Amniotic epithelial cell (primary cell): ENCODE data around the gene ZCCHC2.

ENCODE experiments used
- DNase-seq: peaks from one replicate; pipeline ENCODE4 v3.0.0-alpha.2; 2010; ENCODE audit warnings: low read depth

The ZCCHC2 gene

DNA sequence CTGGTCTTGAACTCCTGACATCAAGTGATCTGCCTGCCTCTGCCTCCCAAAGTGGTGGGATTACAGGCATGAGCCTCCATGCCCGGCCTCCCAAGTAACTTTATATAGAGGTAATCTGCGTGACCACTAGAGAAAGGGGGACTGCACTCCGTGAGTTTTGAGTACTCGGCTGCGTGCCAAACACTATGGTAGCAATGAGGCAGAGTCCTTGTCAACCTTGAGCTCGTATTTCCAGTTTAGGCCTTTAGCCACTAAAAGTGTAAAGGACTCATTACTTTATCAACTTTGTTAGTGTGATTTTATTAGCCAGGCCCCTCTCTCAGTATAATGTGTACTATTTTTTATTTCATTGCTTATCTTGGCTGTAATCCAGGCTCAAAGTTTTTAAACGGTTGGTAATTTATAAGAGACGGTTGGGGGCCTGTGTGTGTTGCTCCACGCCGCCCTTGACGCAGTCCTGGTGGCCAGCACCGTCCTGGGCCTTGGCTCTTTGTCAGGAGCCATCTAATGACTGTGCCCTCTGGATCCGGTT, 56.2 kb downstream of the ZCCHC2 start:
- no peak for DNase-seq

DNA sequence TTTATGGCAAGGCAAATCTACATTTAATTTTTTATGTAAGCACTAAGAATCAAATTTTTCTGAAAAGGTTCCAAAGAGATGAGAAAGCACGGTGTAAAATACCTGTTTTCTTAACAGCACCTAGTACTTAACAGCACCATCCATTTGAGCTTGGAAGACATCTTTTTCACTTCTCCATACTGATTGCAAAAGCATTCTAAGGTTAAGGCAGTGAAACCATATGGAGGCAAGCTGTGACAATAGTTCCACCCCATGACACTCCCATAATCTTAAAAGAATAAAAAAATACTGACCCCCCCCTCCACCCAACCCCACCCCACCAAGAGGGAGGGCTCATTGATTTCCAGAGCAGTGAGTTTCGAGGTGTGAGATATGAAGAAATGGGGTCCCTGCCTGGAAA, 60.6 kb downstream of the ZCCHC2 start:
- DNase-seq: no peak

DNA sequence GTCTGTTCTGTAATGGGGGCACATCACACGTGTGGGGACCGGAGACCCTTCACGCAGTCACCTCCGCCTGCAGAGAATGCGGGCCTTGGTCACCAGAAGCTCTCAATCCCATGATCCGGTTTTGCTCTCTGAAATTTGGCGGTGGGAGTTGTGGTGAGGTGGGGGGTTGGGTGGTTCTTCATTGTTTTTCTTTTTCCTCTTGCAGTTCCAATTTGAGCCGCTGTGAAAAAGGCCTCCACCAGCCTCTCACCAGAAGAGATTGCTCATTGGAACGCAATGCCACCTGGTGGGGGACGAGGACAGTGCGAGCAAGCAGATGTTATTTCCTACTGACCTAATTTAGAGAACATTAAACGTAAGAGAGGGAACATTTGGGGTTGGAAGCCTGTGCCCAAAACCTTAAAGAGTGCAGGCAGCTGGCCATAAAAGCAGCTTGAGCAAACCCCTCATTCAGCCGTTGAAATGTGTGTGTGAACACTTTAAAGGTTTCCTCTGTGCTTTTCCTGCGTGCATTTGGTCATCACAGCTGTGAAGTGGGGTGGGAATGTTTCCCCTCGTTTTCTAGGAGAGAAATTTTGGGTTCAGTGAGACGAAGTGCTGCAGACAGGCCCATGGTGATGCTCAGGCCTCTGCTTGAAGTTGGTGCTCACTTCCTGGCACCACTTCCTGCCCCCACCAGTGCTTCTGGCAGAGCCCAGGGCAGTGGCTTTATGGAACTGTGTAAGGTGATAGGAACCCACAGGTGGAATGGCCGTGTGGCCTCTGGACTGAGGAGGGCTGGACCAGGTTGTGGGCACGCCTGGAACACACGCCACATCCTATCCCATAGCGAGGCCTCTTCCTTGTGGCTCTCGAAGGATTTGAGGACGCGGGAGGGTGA, 61.7 kb downstream of the ZCCHC2 start:
- peak; percentile 81 for DNase-seq

DNA sequence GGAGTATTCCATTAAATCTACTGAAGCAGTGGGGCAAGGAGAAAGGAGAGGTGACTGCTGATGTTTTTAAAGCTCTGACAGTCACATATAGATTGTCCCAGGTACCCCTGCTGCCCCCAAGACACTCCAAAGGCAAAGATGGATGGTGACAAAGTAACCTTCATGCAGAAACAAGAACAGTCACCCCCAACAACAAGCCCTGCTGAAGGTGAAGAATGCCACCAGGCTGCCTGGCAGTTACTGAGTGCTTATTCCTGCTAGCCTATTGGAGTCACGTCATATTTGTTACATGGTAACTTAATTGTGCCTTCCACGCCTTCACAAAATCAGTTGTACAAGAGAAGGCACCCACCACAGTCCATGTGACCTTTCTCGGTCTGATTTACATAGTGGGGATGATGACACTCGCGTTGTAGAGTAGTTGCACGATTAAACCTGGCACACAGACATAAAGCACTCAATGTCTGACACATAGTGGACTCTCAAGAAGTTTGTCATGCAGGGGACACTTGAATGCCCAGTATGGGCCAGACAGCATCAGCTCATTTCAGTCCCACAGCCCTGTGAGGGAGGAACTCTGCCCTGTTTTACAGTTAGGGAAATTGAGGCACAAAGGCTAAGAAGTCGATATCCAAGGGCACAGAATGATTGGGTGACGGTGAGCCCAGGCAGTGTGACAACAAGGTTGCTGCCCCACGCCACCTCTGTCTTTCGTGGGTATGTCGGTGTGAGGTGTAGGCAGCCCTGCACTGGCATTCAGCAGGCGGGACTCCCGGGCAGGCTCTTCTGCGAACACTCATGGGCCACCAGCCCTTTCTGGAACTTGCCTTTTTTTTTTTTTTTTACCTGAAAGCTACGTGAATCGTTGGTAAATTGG, 62.7 kb downstream of the ZCCHC2 start:
- no peak for DNase-seq

DNA sequence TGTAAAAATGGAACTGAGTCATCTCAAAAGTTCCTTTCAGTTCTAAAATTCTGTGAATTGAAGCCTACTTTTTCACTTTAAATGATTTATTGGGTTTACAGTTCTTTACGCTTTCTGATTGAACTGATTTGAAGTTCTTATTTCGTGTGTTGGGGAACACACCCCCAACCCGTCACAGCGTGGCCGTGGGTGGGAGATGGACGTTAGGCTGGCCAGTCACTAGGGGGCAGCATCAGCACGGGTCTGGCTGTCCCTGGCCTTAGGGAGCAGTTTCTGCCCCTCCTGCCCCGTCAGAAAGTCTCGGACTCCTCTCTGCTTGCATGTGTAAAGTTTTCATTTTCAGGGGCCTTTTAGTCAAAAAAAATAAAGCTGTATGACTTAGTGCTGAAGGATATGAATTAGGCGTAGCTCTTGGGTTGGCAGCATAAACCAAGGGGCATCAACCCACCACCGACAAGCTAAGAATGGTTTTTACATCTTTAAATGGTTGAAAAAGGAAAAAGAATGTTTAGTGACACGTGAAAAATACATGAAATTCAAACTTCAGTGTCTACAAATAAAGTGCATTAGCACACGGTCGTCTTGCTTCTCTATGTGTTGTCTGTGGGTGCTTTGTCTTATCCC, 63.4 kb downstream of the ZCCHC2 start:
- DNase-seq: peak; percentile 59

DNA sequence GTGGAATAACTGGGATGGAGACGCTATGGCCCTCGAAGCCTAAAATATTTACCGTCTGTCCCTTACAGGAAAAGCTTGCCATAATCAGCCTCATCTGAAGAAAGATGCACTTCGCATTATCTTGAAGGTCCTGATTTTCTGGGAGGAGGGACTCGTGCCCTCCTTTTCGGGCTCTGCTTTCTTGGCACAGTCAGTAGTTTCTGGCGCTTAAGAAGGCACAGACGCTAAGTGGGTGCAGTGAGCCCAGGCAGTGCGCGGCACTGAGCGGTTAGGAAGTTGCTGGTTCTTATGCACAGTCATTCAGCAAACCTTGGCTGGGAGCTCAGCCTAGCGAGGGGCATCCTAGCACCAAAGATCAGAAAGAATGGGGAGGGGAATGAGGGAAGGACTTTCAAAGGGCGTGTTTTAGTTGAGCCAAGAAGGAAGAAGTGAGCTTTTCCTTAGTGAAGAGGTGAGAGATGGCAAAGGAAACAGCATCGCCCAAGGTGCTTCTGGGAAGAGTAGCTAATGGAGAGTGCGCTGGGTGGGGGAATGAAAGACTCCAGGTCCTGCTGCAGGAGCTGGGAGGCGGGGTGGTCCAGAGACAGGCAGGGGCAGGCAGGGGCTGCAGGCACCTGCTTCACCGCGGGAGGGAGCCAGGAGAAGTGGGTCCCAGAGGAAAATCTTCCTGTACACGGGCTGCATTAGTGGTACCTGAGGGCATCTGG, 64.1 kb downstream of the ZCCHC2 start:
- no peak for DNase-seq

DNA sequence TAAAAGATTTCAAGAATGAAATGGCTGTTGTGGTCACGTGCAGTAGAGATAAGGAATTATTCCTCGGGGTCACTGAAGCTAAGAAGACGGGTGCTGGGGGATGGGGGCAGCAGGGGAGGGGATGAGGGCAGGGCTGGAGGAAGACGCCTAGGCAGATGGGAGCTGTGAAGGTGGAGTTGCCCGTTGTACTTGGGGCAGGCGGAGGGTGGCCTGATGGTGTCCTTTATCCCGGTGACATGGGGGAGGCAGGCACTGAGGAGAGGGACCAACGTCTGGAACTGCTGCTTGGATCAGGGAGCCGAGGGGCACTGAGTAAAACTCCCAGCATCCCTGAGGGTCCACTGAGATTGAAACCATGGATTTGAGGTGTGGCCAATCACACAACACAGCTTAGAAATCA, 64.9 kb downstream of the ZCCHC2 start:
- no peak for DNase-seq

DNA sequence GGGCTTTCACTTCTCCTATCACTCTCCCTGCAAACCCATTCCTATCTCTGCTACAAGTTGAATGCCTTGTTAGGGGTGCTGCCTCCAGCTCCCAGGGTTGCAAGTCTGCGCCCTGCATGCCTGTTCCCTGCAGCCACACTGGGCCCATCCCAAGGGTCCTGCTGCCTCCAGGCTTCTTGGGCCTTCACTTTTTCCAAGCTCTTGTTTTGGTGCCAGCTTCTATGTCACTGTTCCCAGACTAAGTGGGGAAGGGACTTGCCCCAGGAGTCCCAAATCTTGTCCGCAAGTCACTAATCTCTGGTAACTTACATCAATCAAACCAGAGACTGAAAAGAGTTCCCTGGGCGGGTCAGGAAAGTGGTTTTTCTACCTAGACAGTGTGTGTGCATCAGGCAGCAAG, 65.4 kb downstream of the ZCCHC2 start:
- DNase-seq: no peak

DNA sequence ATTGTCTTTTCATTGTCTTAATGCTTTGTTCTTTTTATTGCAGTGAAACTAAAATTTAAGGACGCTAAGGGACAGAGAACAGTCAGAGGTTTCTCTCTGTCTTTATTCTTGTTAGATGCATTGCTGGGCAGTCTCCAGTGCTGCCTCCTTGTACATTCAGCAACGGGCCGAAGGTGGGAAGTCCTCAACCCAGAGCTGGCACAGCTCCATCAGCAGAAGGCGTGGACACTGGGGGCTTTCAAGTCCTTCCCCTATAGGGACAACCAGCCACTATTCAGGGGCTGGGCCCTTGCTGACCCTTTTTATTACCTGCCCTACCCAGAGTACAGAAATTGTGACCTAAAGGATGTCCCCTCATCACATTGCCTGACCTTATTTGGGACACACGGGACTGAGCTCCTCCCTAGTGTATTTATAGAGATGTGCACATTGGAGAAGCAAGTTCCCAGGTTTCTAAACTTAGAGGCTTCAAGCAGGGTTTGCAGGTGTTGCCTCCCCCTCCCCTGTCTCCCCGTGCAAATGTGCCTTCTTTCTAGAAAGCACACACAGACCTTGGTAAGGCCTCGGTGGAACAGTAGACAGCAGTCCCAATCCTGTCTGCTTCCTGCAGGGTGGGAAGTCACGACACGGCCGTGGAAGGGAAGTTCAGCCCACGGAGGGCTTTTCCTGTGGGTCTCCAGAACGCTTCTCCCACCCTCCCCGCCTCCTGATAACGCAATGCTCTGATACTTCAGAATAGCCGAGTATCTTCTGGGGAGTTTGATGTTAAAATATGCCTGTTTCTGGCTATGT, 68.2 kb downstream of the ZCCHC2 start:
- no peak for DNase-seq

DNA sequence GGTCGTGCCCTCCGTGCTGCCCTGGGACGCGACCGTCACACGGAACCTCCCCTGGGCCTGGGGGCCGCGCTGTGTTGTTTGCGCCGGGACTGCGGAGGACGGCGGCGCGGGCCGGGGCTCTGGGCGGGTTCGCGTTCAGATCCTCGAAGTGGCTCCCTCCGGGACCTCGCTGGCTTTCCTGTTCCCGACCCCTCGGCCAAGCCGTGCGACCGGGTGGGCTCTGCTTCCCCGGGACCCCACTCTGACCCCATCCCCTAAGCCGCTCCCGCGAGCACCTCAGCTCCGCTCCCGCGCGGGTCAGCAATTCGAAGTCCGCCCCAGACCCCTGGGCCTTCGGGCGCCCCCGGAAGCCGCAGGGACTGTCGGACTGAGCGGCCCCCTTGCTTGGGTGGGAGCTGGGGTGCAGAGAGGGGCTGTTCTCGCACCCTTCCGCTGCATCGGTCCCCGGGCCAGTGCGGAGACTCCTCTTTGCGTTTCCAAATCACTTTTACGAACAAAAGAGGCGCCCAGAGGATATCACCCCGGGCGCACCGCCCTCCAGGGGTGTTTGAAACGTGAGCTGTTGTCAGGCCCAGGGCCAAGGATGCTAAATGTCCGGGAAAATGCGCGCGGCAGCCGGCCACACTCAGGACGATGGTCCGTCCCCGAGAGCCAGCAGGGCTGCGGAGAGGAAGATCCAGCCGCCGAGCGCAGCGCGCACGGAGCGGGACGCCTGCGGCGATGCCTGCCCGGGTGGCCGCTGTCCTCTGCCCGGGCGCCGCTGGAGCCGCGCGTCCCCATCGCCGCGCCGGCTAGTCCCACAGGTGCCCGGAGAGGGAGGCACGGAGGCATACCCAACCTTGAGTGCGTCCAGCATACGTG, 73.5 kb downstream of the ZCCHC2 start:
- DNase-seq: no peak

DNA sequence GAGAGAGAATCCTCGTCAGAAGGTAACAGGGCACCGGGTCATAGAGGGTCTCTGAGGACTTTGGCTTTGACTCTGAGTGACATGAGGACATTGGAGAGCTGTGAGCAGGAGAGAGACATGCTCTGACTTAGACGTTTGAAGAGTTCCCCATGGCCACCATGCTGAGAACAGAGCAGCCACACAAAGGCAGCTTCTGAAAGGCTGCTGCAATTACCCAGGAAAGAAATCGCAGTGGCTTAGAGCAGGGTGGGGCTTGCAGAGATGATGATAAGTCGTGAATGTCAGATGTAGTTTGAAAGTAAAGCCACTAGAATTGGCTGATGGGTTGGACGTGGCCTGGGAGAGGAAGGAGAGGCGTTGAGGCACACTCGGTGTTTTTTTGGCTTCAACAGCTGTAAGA, 79.0 kb downstream of the ZCCHC2 start:
- no peak for DNase-seq

DNA sequence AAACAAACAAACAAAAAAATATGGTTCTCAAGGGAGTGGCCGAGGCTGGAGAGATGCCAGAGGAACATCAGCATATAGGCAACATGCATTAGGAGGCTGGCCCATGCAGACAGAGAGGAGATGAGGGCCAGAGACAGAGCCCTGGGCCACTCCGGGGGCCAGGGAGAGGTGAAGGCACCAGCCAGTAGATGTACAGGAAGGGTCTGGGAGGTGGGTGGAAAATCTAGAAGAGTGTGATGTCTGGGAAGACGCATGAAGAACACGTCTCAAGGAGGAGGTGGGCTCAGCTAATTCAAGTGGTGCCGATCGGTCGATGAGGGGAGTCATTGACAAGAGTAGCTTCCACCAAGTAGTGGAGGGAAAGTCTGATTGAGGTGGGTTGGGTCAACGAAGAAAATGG, 79.9 kb downstream of the ZCCHC2 start:
- no peak for DNase-seq

DNA sequence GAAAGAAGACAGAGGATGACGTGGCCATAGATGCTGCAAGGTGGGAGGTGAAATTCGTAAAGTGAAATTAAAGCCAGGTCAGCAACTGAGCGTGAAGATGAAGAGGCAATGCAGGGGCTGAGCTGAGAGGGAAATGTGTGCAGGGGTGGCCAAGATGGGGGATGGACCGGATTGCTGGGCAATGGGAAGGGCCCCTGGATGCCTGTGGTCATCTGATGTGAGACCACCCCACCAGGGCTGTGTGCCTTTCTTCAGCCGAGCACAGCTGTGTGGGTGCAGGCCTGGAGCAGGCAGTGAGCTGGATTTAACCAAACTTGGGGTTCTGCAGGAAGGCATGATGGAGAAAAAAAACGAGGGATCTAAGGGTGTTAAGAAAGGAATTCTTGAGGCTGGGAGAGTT, 80.4 kb downstream of the ZCCHC2 start:
- no peak for DNase-seq

DNA sequence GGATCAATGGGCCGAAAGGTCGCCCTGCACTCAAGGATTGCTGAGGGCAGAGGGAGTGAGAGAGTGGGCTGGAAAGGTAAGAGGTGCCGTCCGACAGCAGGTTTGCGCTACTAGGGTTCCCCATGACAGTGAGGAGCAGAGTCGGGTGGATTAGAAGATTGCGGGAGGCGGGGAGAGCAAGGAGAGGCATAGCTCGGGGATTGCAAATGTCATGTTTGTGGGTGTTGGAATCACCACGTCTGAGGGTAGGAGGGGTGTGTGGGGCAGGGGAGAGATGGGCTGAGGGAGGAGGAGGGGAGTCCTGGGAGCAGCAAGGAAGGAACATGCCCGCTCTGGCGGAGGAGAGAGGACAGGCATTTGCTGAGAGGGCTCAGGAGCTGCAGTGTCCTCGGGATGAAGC, 81.2 kb downstream of the ZCCHC2 start:
- DNase-seq: no peak

DNA sequence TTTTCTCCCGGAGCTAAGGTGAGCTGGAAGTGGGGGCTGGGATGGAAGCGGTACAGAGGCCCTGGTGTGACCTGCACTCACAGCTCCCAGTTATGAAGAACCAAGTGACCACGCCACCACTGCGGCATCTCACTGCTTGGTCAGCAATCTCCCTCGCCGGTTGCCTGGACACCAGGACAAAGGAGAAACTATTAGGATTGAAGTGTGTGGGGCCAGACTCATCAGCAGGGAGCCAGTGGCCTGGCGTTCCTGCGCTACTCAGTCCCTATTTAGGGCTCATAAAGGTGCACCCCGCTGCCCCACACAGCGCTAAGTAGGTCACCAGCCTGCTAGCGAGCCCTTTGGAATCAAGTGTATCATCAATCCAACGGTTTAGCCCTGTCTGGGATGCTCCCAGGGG, 82.9 kb downstream of the ZCCHC2 start:
- DNase-seq: no peak

DNA sequence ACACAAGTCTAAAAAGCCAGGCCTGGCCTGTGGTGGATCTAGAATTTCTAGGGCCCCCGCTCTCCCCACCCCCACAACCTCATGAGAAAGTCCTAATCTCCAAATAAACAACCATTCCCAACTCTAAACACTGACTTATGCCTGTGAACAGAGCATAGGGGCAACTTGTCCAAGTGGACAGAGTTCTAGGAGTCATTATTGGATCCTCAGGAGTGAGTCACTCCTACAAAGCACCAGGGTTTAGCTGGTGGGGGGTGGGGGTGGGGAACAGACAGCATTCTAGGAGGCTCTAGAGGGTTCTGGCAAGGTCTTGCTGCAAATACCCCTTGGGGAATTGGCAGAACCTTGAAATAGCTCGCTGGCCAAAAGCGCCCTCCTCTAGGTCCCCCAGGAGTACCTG, 83.3 kb downstream of the ZCCHC2 start:
- DNase-seq: peak; percentile 5

DNA sequence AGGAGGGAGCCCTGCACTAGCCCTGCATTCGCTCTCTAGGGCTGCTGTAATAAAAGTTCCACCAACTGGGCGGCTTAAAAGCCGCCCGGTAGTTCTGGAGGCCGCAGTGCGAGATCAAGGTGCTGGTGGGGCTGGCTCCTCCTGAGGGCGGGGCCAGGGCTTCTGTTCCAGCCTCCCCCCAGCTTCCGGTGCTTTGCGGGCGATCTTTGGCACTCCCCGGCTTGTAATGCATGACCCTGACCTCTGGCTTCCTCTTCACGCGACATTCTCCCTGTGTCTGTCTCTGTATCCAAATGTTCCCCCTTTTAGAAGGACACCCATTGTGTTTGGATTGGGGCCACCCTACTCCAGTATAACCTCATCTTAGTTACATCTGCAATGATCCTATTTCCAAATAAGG, 84.5 kb downstream of the ZCCHC2 start:
- no peak for DNase-seq

DNA sequence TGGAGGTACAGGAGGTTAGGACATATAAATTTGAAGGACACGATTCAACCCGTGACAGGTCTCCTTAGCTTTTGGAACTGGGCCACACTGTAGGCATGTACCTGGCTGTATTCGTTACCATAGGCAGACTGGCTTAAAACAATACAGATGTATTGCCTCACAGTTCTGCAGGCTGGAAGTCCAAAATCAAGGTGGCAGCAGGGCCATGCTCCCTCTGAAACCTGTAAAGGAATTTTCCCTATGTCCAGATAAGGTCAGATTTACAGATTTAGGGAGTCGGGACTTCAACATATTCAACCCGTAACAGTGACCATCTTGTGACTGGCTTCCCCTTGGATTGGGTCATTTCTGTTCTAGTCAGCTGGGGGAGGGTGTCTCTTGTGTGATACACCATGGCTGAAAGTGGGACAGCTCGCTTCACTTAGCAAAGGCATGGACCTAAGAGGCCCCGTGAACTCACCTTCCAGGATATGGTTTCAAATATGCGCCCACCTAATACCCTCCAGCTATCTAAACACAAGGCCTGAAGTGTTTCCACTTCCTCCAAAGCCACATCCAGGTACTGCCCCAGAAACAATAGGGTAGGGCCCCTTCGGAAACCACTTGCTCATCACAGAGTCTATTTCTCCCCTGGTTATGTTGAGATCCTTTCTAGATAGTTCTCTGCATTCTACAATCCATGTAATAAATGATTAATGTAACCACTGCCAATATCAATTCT, 85.0 kb downstream of the ZCCHC2 start:
- no peak for DNase-seq

DNA sequence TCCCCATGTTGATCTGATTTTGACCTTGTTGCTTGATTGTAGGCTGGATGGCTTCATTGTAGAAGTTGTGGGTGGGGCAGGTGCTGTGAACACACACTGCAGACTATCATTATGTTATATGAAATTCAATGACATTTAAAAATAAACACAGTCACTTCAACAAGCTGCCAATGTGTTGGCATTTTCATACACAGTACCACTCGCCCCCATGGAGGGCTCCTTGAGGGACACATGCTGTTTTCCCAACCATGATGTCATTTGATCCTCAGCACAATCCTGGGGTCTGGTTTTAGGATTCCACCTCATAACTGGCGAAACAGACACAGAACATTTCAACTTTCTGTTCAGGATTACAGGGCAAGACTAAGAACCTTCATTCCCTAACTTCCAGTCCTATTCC, 86.9 kb downstream of the ZCCHC2 start:
- DNase-seq: no peak

DNA sequence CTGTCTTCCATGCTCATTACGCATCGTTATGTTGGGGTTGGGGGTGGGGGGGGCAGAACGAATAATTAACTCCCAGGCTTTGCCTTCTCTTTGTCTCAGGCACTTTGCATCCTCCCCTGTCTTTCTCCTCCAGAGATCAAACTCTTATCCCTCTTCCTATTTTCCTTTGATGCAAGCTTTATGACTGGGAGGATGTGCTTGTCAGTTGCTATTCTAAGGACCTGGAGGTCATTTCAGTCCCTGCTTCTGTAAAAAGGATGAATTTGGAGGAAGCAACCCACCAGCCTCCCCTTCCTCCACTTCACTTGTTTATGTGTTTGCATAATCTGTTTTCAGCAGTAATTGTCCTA, 87.5 kb downstream of the ZCCHC2 start:
- no peak for DNase-seq
